IPS-11a (cell line): ENCODE data around the gene FAM168A.

Source experiments
- H3K4me3 ChIP-seq: one replicate; pipeline ENCODE4 v1.5.1; 2013; ENCODE audit warnings: low read depth, low read length, control low read depth

The FAM168A gene

GRCh38 chr11:73597956-73598718, at the start of gene FAM168A:
Gene FAM168A (minus strand): TSS chr11:73598112. CDS start chr11:73468474, 129,638 bp downstream.
- H3K4me3 ChIP-seq = peak within 1 kb of the TSS; percentile 85

GRCh38 chr11:73647459-73648100, 49.7 kb upstream of the FAM168A start:
- H3K4me3 ChIP-seq = peak overlapping the region; percentile 48

GRCh38 chr11:73645972-73646631, 48.2 kb upstream of the FAM168A start, which contains the start of gene PLEKHB1:
Gene PLEKHB1 (plus strand): TSS chr11:73646581. CDS start chr11:73646609, 28 bp downstream.
- H3K4me3 ChIP-seq = peak within 1 kb of the TSS; percentile 65

GRCh38 chr11:73645121-73645969, 47.4 kb upstream of the FAM168A start:
- peak overlapping the region; percentile 65 for H3K4me3 ChIP-seq

GRCh38 chr11:73641668-73642067, 43.8 kb upstream of the FAM168A start:
- no peak overlapping the region for H3K4me3 ChIP-seq

- no peak overlapping the region for H3K4me3 ChIP-seq
Observed at GRCh38 chr11:73640592-73640991, 42.7 kb upstream of the FAM168A start.

GRCh38 chr11:73637012-73637411, 39.1 kb upstream of the FAM168A start:
- no peak overlapping the region for H3K4me3 ChIP-seq

GRCh38 chr11:73636249-73636648, 38.3 kb upstream of the FAM168A start:
- no peak overlapping the region for H3K4me3 ChIP-seq

GRCh38 chr11:73635721-73636120, 37.8 kb upstream of the FAM168A start:
- H3K4me3 ChIP-seq = no peak overlapping the region

- no peak overlapping the region for H3K4me3 ChIP-seq
Observed at GRCh38 chr11:73633999-73634398, 36.1 kb upstream of the FAM168A start.

- no peak overlapping the region for H3K4me3 ChIP-seq
Observed at GRCh38 chr11:73632996-73633395, 35.1 kb upstream of the FAM168A start.

- H3K4me3 ChIP-seq = no peak overlapping the region
Observed at GRCh38 chr11:73629907-73630306, 32.0 kb upstream of the FAM168A start.

- H3K4me3 ChIP-seq = no peak overlapping the region
Observed at GRCh38 chr11:73625696-73626318, 27.9 kb upstream of the FAM168A start.

GRCh38 chr11:73623686-73624085, 25.8 kb upstream of the FAM168A start:
- no peak overlapping the region for H3K4me3 ChIP-seq

- no peak overlapping the region for H3K4me3 ChIP-seq
Observed at GRCh38 chr11:73622926-73623593, 25.1 kb upstream of the FAM168A start.

GRCh38 chr11:73614591-73614990, 16.7 kb upstream of the FAM168A start:
- no peak overlapping the region for H3K4me3 ChIP-seq

GRCh38 chr11:73612601-73613140, 14.8 kb upstream of the FAM168A start:
- no peak overlapping the region for H3K4me3 ChIP-seq

GRCh38 chr11:73598719-73599379, 937 bp upstream of the FAM168A start:
- H3K4me3 ChIP-seq = peak overlapping the region; percentile 85

- peak overlapping the region; percentile 85 for H3K4me3 ChIP-seq
Observed at GRCh38 chr11:73597336-73597955, 466 bp downstream of the FAM168A start.
